Right lung (tissue), 5 donors: Measurements from ENCODE around the gene CSPG4. TPM values are rescaled to one million over a fixed set of nuclear protein-coding genes. Genes with fewer than 3 reads are reported as not detected.
"Not testable (repeated sequence)": the region's sequence is repeated elsewhere in the genome, so short reads cannot be mapped to it uniquely, and the experiment has no call there.

Experiments
- DNase-seq, 2 donors: peaks; one replicate each; pipeline ENCODE4 v3.0.0-alpha.2; 2013
- polyA plus RNA-seq, 5 donors: library from polyadenylated mRNA; unstranded; fragments of 120-200 nt; gene quantifications; one replicate each; pipeline versions ENCODE4 v1.2.1 to v1.2.3, GENCODE V29; 2013; ENCODE audit warnings: inconsistent platforms in 1 of 5, low replicate concordance in 1 of 5; ENCODE audit not compliant: insufficient read length in 5 of 5, insufficient read depth in 1 of 5

The CSPG4 gene
- polyA plus RNA-seq, 5 donors: 12.0 to 38.6 (median 22.6) TPM

DNA sequence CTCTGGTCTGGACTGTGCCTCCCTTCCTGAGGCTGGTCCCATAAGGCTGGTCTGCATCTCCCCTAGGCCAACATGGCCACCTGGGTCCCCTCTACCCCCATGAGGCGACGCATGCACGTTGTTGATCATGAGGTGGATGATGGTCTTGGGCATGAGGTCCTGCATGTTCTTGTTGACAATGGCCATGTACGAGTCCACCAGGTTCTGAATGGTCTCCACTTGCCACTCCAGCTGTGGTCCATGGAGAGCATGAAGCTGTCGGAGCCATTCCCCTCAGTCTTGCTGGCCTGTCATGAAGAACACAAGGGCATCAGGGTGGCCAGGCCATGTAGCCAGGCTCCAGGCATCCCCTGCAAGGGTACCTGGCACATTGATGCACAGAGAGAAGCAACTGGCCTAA lies 27.1 kb upstream of the CSPG4 start:
- no peak for DNase-seq

DNA sequence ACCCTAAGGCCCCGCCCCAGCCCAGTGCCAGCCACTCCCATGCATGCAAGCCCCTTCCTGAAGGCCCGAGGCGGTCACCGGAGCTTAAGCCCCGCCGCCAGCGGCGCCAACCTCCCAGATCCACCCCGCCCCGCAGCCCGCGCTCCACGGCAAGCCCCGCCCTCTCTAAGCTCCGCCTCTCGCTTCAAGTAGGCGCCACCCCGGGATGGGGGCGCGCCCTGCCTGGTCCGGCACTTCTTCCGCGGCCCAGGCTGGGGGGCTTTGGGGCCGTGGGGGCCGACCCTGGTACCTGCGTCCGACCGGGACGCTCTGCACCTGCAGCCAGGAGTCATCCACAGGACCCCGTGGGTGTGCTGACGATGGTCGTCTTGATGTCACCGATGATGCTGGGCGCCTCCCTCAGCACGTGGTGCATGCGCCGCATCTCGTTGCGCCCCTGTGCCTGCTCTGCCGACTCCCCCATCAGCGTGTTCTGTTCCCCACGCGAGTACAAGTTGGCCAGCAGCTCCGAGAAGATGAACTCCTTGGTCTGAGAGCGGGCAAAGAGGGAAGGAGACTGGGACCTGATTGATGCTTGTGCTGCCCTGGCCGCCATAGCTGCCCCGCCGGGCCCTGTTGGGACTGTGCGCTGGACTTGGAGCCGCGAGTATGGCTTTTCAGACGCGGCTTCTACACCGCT lies 26.1 kb upstream of the CSPG4 start:
- DNase-seq: peak; percentile 92 to 93

DNA sequence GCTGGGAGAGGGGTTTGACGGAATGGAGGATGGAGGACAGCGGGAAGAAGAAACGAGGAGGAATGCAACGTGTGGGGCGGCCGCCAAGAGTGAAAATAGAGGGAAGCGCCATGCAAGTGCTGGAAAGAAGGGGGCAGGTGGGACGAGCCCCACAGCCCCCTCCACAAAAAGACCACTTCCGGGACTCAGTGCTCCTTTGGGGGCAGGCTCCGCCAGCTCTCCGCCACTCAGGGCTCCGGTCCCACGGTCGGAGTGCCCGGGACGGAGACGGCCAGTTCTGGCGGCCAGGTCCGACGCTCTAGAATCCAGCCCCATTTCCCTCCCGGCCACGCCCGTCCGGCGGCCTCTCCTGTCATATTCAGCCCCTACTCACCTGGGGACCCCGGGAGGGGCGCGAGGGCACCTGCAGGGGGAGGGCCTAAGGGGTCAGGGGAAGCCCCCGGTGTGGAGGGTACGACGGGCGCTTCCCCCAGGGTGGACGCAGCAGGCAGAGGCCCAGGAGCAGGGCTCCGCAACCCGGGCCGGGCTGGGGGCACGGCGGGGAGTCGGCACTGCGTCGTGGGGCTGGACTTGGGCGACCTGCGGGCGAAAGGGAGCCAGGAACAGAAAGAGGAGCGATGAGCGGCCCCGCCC lies 25.5 kb upstream of the CSPG4 start:
- no peak for DNase-seq

DNA sequence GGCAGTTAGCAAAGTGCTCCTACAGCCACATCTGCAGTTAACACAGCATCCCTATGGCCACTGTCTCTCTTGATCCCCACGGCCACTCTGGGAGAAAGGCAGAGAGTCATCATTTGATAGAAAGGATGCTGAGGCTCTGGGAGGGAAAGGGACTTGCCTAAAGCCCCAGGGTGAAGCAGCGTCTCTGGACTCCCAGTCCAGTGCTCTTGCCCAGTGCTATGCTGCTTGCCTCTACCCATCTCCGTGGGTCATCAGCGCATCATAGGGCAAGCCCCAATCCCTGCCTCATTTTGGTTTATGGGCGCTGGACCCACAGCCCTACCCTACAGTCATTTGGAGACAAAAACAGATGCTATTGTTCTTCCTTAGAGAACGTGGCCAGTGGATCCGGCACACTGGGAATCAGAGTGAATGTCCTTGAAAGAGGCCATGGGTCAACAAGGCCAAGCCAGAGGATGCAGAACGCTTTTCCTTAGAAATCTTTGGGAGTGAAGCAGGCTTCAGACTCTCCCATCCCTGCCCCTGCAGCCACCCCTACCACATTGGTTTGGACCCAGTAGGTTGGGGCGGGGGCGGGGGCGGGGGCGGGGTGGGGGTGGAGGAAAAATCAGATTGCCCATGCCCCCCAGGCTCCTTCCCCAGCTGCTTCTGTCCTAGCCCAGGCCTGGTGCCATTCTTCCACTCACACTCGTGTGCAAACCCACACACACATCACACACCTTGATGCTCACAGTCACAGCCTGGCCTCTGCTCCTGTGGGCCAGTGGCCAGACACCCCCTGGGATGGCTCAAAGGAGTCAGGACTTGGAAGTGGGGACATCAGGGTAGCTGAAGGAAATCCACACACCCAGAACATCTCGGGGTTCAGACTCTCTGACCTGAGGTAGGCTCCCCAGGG lies 24.7 kb upstream of the CSPG4 start:
- not testable (repeated sequence) for DNase-seq

DNA sequence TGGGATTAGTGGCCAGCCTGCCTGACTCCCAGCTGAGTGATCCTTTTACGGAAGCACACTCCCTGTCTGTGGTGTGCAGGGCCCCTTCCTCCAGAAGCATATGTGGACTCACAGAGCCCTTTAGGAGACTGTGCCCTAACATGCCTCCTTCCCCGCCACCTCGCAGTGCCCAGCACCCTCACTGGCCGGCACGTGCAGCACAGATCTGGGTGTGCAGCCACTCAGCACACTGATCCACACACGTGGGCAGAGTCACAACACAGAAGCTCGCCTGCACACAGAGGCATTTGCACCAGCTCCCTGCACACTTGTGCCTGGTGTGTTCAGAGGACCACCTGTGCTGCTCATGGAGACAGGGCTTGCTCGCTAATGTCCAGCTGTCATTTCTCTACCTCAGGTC lies 23.6 kb upstream of the CSPG4 start:
- no peak for DNase-seq

DNA sequence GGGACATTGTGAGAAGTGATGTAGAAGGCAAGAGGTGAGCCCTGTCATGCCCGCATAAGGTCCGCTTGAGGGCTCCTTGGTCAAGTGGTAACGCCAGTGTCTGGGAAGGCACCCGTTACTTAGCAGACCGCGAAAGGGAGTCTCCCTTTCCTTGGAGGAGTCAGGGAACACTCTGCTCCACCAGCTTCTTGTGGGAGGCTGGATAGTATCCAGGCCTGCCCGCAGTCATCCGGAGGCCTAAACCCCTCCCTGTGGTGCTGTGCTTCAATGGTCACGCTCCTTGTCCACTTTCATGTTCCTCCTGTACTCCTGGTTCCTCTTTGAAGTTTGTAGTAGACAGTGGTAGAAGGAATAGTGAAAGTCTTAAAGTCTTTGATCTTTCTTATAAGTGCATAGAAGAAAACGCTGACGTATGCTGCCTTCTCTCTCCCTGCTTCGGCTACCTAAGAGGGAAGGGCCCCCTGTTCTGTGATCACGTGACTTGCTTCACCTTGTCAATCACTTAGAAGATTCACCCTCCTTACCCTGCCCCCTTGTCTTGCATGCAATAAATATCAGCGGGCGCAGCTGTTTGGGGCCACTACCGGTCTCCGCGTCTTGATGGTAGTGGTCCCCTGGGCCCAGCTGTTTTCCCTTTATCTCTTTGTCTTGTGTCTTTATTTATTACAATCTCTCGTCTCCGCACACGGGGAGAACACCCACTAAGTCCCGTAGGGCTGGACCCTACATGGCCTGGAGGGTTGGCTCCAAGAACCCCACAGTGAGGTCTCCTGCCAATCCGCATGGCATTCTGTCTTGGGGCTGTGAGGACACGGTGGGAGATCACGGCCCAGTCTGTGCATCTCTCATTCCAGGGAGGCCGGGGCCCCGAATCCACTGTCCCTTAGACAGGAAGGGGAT lies 22.5 kb upstream of the CSPG4 start:
- DNase-seq: not testable (repeated sequence)

DNA sequence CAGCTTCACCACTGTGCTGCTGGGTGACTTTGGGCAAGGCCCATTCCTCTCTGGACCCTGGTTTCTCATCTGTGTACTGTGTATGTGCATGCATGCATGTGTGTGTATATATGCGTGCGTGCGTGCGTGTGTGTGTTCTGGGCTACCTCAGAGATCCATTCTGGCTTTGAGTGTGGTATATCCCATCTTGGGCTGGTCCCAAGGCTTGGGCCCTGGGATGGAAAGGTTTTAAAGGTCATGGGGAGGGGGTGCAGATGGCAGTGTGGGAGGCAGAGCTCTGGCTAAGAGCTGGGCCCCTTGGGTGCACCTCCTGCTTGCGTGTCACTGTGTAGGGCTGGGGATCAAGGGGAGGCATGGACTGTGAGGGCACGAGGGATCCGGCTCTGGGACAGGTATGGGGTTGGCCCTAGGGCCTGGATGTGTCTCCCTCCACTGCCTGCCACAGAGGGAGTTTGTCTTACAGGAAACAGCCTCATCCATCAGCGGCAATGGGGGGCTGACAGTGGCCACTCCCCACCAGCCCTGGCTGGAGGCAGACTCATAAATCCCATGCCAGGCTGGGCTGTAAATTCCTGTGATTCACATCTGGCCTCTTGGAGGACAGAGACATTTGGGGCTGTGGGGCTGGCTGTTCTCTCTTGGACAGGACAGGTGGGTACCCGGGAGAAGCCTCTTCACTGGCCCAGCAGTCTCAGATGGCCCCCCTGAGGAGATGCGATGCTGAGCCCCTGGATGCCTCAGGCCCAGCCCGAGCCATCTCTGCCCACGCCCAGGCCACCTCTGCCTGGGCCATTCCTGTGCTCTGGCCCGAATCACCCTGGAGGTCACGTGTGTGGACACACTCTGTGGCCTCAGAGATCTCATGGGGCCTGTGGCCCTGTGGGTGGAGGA lies 21.4 kb upstream of the CSPG4 start:
- DNase-seq: no peak

DNA sequence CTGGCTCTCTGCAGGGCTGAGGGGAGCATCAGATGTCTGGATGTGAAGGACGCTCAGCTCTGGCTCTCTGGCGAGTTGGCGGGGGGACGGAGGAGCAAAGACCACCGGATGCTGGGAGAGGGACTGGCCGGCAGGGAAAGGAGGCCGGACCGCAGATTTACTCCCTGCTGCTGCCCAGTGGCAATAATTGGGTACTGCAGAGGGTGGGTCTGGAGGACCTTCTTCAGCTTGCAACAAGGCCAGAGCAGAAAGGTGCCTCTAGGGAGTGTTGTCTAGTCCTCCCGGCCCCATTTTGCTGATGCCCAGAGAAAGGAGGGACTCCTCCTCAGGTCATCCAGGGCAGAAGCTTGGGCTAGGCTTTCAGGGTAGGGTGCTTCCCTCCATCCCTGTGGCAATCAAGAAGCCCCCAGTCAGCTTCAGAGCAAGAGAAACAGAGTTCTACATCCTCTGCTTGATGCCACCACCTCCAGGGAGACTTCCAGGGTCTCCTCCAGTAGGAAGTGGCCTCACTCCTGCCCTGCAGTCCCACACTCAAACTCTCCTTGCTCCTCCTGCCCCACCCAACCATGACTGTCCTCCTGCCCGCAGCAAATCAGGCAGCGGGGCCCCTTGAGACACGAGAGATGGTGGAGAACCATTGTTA lies 20.3 kb upstream of the CSPG4 start:
- peak in 1 of 2 donors; percentile 80 for DNase-seq

DNA sequence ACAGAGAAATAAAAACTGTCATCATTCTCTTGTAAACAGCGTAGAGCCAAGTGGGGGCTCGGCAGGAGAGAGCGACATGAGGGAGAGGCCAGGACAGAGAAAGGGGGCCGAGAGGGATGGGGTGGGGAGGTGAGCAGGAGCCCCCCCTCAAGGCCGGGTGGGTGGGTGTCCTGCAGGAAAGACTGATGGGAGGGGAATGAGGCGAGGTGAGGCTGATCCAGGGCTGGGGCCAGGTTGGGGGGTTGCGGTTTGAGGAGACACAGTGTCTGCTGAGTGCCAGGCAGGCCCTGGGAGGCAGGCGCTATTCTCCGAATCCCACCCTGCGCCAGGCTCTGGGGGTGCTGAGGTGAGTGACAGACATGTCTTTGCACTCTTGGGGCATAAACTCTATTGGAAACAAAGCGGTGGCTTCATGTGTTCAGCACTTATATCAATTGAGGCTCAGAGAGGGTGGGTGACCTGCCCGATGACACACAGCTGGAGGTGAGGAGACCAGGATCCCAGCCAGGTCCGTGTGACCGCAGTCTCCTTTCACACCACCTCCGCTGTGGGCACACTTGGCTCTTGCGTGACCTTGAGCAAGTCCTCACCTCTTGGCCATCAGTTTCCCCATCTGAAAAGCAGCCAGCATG lies 19.6 kb upstream of the CSPG4 start:
- DNase-seq: no peak

DNA sequence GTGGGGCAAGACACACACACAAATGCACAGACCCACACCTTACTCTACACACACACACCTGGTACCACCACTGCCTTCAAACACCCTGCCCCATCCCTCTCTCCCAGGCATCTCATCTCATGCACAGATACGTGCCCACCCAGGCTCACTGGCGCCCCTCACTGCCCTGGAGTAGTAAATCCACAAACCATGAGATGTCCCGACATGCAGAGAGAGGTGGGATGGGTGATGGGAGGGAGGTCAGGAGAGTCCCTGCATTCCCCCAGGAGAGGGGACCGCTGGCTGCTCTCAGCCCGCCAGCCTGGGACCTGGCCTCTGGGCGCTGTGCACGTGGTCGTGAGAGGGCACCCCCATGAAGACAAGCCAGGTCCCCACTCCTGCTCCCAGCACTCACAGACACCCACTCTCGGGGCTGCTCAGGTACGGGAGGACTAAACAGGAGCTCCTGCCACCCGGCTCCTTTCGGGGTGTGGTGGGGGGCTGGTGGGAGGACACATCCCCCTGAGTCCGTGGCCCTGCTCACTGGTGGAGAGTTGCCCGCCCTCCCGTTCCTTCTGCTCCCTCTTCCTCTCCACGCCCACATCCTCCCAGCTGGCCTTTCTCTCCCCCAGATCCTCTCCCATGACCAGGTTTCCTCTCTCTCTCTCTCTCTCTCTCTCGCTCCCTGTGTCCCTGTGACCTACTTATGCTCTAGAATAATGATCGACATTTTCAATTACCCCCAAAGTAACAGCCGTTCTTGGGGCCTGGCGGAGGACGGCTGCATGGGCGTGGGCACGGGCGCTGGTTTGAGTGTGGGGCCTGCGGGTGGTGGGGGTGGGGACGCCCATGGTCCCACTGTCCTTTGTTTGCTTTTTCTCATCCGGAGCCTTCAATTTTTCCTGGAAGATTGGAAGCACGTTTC lies 18.9 kb upstream of the CSPG4 start:
- peak; percentile 87 for DNase-seq

DNA sequence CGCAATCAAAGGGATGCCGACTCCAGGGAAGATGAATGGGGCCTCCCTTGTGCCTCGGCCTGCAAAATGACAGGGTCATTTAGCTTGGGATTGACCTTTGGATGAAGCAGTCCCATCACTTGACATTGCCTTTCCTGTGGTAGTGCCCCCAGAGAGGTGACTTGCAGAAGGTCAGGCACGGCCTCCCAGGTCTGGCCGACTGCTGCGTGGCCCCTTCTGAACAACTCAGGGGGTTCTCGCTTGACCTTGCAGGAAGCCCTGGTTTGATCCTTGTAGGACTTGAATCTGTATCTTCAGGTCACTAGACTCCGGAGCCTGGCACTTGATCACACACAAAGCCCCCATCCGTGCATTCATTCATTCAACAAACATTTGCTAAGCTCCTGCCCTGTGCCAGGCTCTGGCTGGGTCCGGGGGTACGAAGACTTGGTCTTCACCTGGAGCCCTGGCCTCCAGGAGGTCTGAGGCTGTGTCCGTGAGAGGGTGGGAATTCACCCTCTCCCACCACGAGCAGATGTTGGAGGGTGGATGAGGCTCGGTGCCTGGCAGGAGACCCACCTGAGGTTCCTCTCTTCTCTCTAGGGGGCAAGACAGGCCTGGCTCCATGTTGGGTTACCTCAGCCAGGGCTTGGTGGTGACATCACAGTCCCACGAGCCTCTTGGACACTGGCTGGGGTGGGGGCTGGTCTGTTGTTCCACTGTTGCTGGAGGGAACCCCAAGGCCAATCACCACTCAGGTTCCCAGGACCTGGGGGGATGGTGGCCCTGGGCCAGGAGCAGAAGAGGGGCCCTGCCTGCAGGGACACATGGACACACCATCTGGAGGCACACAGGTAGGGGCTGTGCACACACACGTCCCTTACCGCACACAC lies 18.0 kb upstream of the CSPG4 start:
- DNase-seq: not testable (repeated sequence)

DNA sequence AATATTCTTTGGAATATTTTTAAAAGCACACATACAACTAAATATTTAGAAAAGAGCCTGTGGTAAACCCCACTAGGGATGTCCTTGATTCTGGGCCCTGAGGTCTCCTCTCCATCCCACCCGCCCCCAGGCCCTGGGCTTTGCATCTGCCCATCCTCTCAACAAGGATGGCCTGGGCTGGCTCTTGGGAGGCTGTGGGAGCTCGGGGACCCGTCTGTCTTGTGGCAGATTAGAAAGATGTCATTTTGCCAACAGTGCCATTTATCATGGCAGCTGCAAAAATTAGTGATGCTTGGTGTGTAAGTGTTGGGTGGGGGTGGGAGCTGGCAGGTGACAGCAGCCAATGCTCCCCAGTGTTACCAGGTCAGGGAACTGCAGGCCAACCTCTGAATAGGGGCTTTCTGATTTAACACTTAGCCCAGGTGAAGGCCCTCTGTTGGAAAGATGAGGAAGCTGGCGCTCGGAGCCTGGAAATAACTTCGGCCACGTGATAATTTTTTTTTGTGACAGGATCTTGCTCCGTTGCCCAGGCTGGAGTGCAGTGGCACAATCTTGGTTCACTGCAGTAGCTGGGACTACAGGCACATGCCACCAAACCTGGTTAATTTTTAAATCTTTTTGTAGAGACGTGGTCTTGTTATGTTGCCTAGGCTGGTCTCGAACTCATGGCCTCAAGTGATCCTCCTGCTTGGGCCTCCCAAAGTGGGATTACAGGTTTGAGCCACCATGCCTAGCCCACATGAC lies 16.9 kb upstream of the CSPG4 start:
- DNase-seq: no peak

DNA sequence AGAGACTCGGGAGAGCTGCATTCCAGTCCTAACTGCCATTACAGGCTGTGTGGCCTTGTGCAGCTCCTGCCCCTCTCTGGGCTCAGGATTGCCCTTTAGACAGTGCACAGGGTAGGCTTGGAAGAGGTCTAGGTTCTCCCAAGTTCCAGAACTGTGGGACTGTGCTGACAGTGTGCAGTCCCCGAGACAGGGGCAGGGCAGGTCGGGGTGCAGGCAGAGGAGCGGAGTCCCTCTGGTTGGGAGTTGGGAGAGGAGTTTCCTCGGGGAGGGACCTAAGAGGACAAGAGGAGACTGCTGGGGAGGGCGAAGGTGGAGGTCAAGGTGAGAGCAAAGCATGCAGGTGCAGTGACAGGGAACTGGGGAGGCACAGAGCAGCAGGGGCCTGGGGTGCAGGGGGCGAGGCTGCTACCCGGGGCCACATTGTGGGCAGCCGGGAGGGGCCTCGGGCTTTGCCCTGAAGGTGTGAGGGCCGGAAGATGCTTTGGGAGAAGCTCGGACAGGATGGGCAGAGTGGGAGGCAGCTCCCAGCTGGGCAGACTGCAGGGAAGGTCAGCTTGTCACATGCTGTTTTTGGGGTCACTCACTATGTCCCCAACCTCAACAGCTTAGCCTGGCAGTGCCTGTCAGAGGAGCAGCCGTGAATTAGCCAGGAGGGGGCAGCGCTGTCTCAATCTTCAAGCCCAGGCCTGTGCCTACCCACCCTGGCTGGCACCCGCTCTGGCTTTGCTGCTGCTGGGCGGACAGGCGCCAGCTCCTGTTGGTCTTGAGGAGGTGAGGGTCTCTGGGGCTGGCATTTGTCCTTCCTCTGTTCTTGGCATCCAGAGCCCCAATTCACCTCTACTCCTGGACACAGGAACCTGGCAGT lies 15.4 kb upstream of the CSPG4 start:
- DNase-seq: no peak

DNA sequence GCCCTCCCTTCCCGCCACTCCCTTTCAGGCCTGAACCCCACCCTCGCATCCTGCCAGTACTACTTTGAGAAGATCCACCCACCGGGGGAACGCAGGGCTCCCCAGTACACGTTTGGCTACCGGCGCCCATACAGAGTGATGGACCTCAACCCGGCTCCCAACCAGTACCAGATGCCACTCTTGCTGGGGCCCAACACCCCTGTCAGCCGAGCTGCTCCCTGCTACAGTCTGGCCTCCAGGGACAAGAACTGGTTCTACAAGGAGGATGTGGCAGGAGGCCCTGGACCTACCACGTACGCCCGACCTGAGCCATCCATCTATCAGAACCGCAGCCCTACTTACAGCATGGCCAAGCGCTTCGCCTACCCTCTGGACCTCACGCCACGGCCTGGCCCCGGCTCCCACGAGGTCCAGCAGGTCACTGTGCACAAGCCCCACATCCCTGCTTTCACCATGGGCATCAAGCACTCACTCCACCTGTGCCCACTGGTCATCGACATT lies 14.4 kb upstream of the CSPG4 start:
- DNase-seq: no peak
